Right atrium auricular region (tissue), 2 donors: ENCODE results near the gene TNFSF13B. TPM values are rescaled to one million over a fixed set of nuclear protein-coding genes. Genes with fewer than 3 reads are reported as not detected.
"Not testable (repeated sequence)": the region's sequence is repeated elsewhere in the genome, so short reads cannot be mapped to it uniquely, and the experiment has no call there.

Source experiments
- DNase-seq: peaks from one replicate; pipeline ENCODE4 v3.0.0-alpha.2; 2019; ENCODE audit warnings: low spot score
- H3K27ac ChIP-seq, 2 donors: fragments of 200-600 bp; sonication (generic); 1 replicate in 1 of 2; 2 replicates in 1 of 2; pipeline ENCODE4 v1.5.1; 2016 to 2019
- H3K27me3 ChIP-seq, 2 donors: fragments of 200-600 bp; sonication (generic); one replicate each; pipeline versions ENCODE4 v1.5.1 to v1.6.0; 2017 to 2019
- H3K36me3 ChIP-seq: fragments of 200-600 bp; sonication (generic); one replicate; pipeline ENCODE4 v1.5.1; 2016
- H3K4me1 ChIP-seq, 2 donors: fragments of 200-600 bp; sonication (generic); one replicate each; pipeline versions ENCODE4 v1.5.1 to v1.6.0; 2017 to 2019
- H3K4me3 ChIP-seq, 2 donors: fragments of 200-600 bp; sonication (generic); 1 replicate in 1 of 2; 2 replicates in 1 of 2; pipeline ENCODE4 v1.5.1; 2017 to 2019; ENCODE audit warnings: mild to moderate bottlenecking in 1 of 2, moderate library complexity in 1 of 2
- H3K9me3 ChIP-seq, 2 donors: fragments of 200-600 bp; sonication (generic); one replicate each; pipeline ENCODE4 v1.5.1; 2019
- CTCF ChIP-seq, 2 donors: fragments of 200-600 bp; sonication (generic); IDR thresholded peaks; one replicate each; pipeline ENCODE4 v1.5.1; 2019; ENCODE audit warnings: antibody characterized with exemption in 2 of 2
- total RNA-seq, 2 donors: library from RNA; depleted of rRNA; stranded (reverse); fragments of >200 nt; gene quantifications; one replicate each; pipeline ENCODE4 v1.1.0, GENCODE V29; 2016

TNFSF13B gene
- total RNA-seq, 2 donors from 2014 or later, result 0.26 to 1.4 TPM

GRCh38 chr13:108306860-108307259, 37.3 kb downstream of the TNFSF13B start:
- no peak overlapping the region for H3K27ac ChIP-seq
- no peak overlapping the region for H3K4me3 ChIP-seq
- no peaks in the 10 kb centered on the region for H3K4me1 ChIP-seq
- no peak for DNase-seq
- H3K27me3 ChIP-seq, result no peaks in the 10 kb centered on the region
- TF ChIP-seq CTCF (IDR thresholded peaks at IDR 0.05), result no peak
- H3K36me3 ChIP-seq, result no peaks in the 10 kb centered on the region
- H3K9me3 ChIP-seq, result no peaks in the 10 kb centered on the region

DNA sequence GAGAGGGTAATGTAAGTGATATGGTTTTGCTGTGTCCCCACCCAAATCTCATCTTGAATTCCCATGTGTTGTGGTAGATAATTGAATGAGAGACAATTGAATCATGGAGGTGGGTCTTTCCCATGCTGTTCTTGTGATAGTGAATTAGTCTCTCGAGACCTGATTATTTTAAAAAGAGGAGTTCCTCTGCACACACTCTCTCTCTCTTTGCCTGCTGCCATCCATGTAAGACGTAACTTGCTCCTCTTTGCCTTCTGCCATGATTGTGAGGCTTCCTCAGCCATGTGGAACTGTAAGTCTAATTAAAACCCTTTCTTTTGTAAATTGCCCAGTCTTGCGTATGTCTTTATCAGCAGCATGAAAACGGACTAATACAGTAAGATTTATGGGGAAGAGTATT, 42.1 kb downstream of the TNFSF13B start:
- not testable (repeated sequence) for H3K4me3 ChIP-seq, H3K4me1 ChIP-seq, H3K9me3 ChIP-seq, H3K27ac ChIP-seq, H3K36me3 ChIP-seq, DNase-seq, H3K27me3 ChIP-seq

GRCh38 chr13:108313382-108313781, 43.9 kb downstream of the TNFSF13B start:
- DNase-seq, result no peak

DNA sequence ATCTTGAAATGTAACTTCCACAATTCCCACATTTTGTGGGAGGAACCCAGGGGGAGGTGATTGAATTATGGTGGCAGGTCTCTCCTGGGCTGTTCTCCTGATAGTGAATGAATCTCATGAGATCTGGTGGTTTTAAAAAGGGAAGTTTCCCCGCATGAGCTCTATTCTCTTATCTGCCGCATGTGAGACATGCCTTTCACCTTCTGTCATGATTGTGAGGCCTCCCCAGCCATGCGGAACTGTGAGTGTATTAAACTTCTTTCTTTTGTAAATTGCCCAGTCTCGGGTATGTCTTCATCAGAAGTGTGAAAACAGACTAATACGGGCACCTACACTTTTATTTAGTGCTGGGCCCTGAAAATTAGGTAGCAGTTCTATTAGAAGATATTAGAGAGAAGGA, 45.8 kb downstream of the TNFSF13B start:
- H3K4me1 ChIP-seq, result no peaks in the 10 kb centered on the region
- no peak for DNase-seq
- no peaks in the 10 kb centered on the region for H3K36me3 ChIP-seq
- TF ChIP-seq CTCF (IDR thresholded peaks at IDR 0.05), result no peak
- H3K9me3 ChIP-seq, result no peaks in the 10 kb centered on the region
- no peak overlapping the region for H3K27ac ChIP-seq
- H3K4me3 ChIP-seq, result no peak overlapping the region
- no peaks in the 10 kb centered on the region for H3K27me3 ChIP-seq

More at GRCh38 chr13:108313382-108313781, 43.9 kb downstream of the TNFSF13B start:
- Histone ChIP-seq H3K27ac (no peak overlapping the region), H3K9me3 (no peaks in the 10 kb centered on the region), H3K4me1 (no peaks in the 10 kb centered on the region), H3K4me3 (no peak overlapping the region), H3K36me3 (no peaks in the 10 kb centered on the region), H3K27me3 (no peaks in the 10 kb centered on the region)
- TF ChIP-seq CTCF (IDR thresholded peaks at IDR 0.05), result no peak

GRCh38 chr13:108315991-108316390, 46.5 kb downstream of the TNFSF13B start:
- H3K27ac ChIP-seq, result no peak overlapping the region
- no peaks in the 10 kb centered on the region for H3K36me3 ChIP-seq
- no peaks in the 10 kb centered on the region for H3K27me3 ChIP-seq
- H3K4me1 ChIP-seq, result no peaks in the 10 kb centered on the region
- no peak for DNase-seq
- H3K4me3 ChIP-seq, result no peak overlapping the region
- H3K9me3 ChIP-seq, result no peaks in the 10 kb centered on the region
- TF ChIP-seq CTCF (IDR thresholded peaks at IDR 0.05), result no peak

DNA sequence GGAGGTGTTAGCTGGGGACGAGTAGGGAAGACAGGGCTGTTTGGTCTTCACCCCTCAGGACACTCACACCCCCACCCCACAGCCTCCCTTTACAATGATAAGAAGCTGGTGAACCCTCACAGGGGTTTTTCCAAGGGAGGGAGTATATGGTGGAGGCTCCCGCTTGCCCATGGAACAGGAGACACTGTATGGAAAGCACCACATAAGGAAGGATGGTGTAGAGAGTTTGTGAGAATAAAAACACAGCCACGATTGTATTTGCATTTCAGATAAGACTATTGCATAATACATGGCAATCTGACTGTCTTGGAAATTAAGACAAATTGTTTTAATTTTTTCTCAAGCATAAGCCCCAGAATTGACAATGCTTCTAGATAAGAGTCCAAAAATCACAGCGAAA, 46.9 kb downstream of the TNFSF13B start:
- H3K9me3 ChIP-seq, result no peaks in the 10 kb centered on the region
- H3K4me1 ChIP-seq, result no peaks in the 10 kb centered on the region
- DNase-seq, result no peak
- H3K4me3 ChIP-seq, result no peak overlapping the region
- H3K27ac ChIP-seq, result no peak overlapping the region
- H3K27me3 ChIP-seq, result no peaks in the 10 kb centered on the region
- no peak for TF ChIP-seq CTCF (IDR thresholded peaks at IDR 0.05)
- H3K36me3 ChIP-seq, result no peaks in the 10 kb centered on the region
